Osteoblast (primary cell): ENCODE results near the gene GRAMD4. TPM values are rescaled to one million over a fixed set of nuclear protein-coding genes. Genes with fewer than 3 reads are reported as not detected.

ENCODE experiments used
- DNase-seq: peaks from one replicate; pipeline ENCODE4 v3.0.0; 2011; ENCODE audit warnings: low spot score, mixed read lengths; ENCODE audit not compliant: insufficient read length; ENCODE audit errors: missing footprints
- H2AFZ ChIP-seq: 2 replicates; pipeline ENCODE4 v1.6.0; 2011; ENCODE audit warnings: mild to moderate bottlenecking, low read length
- H3K27ac ChIP-seq: 2 replicates; pipeline ENCODE4 v1.5.1; 2011; ENCODE audit warnings: mild to moderate bottlenecking, low read depth, low read length, moderate library complexity
- H3K27me3 ChIP-seq: 2 replicates; pipeline ENCODE4 v1.6.0; 2012; ENCODE audit warnings: mild to moderate bottlenecking, control low read depth, inconsistent platforms, low read length, moderate library complexity; ENCODE audit not compliant: insufficient read depth
- H3K36me3 ChIP-seq: 2 replicates; pipeline ENCODE4 v1.5.1; 2011; ENCODE audit warnings: mild to moderate bottlenecking, low read length, control low read depth, moderate library complexity; ENCODE audit not compliant: insufficient read depth
- H3K4me1 ChIP-seq: 2 replicates; pipeline ENCODE4 v1.5.1; 2011; ENCODE audit warnings: mild to moderate bottlenecking, low read length, control low read depth, moderate library complexity; ENCODE audit not compliant: insufficient read depth
- H3K4me2 ChIP-seq: 2 replicates; pipeline ENCODE4 v1.6.0; 2011; ENCODE audit warnings: mild to moderate bottlenecking, low read length; ENCODE audit not compliant: insufficient read depth
- H3K4me3 ChIP-seq: fragments of 200-600 bp; sonication (generic); 3 replicates; pipeline ENCODE4 v1.5.1; 2012; ENCODE audit warnings: mild to moderate bottlenecking, low read length, inconsistent platforms; ENCODE audit not compliant: insufficient read depth
- H3K79me2 ChIP-seq: 2 replicates; pipeline ENCODE4 v1.6.0; 2012; ENCODE audit warnings: mild to moderate bottlenecking, low read length, control low read depth, inconsistent platforms; ENCODE audit not compliant: insufficient read depth
- H3K9me3 ChIP-seq: 2 replicates; pipeline ENCODE4 v1.5.1; 2011; ENCODE audit warnings: low read depth, low read length, control low read depth
- H4K20me1 ChIP-seq: 2 replicates; pipeline ENCODE4 v1.6.0; 2012; ENCODE audit warnings: mild to moderate bottlenecking, low read length, control low read depth; ENCODE audit not compliant: insufficient read depth
- total RNA-seq: library from RNA; depleted of rRNA; stranded (reverse); fragments of >200 nt; gene quantifications from 2 replicates; pipeline ENCODE4 v1.2.3, GENCODE V29; 2012
- TF ChIP-seq, protein P1 (sequence below): IDR thresholded peaks from 2 replicates; pipeline ENCODE4 v1.5.1; 2011; ENCODE audit warnings: mild to moderate bottlenecking, low read depth, low read length, moderate library complexity; ENCODE audit errors: extremely low read depth

GRAMD4 gene
- total RNA-seq, 1 donor: 17.0 TPM

DNA sequence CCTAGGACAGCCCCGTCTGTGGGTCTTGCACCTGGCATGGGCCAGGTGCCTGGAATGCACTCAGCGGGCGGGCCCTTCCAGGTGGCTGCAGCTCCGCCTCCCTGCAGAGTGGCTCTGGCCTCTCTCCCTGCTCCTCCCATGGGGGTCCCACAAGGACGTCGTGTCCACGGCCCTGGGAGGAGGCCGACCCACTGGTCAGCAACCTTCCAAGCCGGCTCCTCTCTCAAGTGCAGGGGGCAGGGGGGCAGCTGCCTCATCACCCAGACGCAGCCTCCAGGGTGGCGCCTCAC, 76.0 kb downstream of the GRAMD4 start:
- no peak overlapping the region for H3K27ac ChIP-seq
- H4K20me1 ChIP-seq: no peaks in the 10 kb centered on the region
- no peaks in the 10 kb centered on the region for H3K4me1 ChIP-seq
- DNase-seq: no peak
- no peaks in the 10 kb centered on the region for H3K27me3 ChIP-seq
- H3K79me2 ChIP-seq: no peaks in the 10 kb centered on the region
- H3K36me3 ChIP-seq: peaks cover 49% of the 10 kb centered on the region
- H2AFZ ChIP-seq: no peak overlapping the region
- no peak overlapping the region for H3K4me3 ChIP-seq
- TF ChIP-seq, protein P1, sequence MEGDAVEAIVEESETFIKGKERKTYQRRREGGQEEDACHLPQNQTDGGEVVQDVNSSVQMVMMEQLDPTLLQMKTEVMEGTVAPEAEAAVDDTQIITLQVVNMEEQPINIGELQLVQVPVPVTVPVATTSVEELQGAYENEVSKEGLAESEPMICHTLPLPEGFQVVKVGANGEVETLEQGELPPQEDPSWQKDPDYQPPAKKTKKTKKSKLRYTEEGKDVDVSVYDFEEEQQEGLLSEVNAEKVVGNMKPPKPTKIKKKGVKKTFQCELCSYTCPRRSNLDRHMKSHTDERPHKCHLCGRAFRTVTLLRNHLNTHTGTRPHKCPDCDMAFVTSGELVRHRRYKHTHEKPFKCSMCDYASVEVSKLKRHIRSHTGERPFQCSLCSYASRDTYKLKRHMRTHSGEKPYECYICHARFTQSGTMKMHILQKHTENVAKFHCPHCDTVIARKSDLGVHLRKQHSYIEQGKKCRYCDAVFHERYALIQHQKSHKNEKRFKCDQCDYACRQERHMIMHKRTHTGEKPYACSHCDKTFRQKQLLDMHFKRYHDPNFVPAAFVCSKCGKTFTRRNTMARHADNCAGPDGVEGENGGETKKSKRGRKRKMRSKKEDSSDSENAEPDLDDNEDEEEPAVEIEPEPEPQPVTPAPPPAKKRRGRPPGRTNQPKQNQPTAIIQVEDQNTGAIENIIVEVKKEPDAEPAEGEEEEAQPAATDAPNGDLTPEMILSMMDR: no peak
- H3K9me3 ChIP-seq: no peaks in the 10 kb centered on the region
- H3K4me2 ChIP-seq: no peak overlapping the region

DNA sequence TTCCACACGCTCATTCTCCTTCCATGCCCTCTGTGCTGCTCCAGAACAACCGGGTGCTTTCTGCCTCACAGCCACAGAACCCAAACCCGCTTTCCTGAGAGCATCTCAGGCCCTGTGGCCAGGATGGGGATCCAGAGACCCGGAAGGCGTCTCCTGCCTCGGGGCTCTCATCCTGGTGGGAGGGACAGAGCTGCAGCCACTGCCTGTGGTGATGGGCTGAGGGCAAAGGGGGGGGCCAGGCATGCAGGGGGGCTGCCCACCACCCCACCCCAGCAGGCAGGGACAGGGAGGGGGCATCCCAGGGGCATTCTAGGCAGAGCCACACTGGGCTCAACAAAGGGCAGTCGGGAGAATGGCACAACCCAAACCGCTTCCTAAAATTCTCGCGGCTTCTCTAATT, 76.4 kb downstream of the GRAMD4 start:
- no peak overlapping the region for H3K4me2 ChIP-seq
- peaks cover 49% of the 10 kb centered on the region for H3K36me3 ChIP-seq
- peak; percentile 84 for DNase-seq
- no peak overlapping the region for H2AFZ ChIP-seq
- H3K4me1 ChIP-seq: no peaks in the 10 kb centered on the region
- no peaks in the 10 kb centered on the region for H3K79me2 ChIP-seq
- no peak overlapping the region for H3K27ac ChIP-seq
- H3K4me3 ChIP-seq: no peak overlapping the region
- no peaks in the 10 kb centered on the region for H3K9me3 ChIP-seq
- no peaks in the 10 kb centered on the region for H3K27me3 ChIP-seq
- TF ChIP-seq, protein P1: no peak
- no peaks in the 10 kb centered on the region for H4K20me1 ChIP-seq

DNA sequence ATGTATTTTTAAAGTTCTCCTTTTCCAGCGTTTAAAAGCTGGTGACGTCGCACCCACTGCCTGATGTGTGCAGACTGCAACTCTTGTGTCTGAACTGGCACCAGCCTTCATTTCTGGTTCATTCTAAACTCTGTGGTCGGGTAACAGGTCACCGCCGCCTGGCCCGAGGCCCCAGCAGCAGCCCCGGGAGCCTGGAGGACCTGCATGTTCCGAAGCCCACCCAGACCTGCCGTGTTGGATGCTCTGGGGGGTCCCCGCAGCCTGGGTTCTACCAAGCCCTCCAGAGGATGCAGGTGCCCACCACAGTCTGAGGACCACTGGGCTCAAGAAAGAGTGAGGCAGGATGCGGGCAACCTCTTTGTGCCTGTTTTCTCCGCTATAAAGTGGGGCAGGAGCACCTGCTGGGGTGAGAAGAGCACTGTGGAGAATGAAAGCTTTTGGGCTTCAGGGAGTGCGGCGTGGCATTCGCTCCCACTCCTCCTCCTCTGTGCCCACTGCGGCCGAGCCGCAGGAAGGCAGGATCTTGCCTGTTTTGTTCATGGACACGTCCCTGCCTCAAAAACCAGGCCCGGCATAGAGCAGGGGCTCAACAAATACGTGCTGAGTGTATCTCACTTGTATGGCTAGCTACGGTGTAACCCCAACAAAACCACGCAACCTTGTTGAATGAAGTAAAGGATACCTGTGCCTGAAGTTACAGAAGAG, 77.8 kb downstream of the GRAMD4 start:
- Histone ChIP-seq H3K4me2 (no peak overlapping the region), H4K20me1 (no peaks in the 10 kb centered on the region), H3K79me2 (no peaks in the 10 kb centered on the region), H3K27ac (no peak overlapping the region), H3K4me3 (no peak overlapping the region), H2AFZ (no peak overlapping the region), H3K4me1 (no peaks in the 10 kb centered on the region), H3K27me3 (no peaks in the 10 kb centered on the region), H3K9me3 (no peaks in the 10 kb centered on the region), H3K36me3 (peaks cover 53% of the 10 kb centered on the region)
- TF ChIP-seq, protein P1: no peak
- DNase-seq: peak; percentile 62

DNA sequence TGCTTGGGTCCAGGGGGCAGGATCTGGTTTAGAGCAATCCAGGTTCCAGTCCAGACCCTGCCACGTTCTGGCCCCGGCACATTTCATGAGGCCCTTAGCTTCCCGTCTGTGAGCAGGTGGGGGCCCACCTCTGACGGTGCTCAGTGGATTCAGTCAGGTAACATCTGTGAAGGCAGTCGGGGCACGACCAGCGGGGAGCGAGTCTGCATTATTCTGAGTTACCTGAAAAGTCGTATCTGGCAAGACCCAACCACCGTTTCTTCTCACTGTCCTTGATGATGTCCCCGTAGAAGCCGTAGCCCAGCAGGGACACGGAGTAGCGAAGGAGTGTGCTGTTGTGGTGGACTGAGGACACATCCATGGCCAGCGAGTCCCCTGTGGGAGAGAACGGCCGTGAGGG, 78.9 kb downstream of the GRAMD4 start:
- Histone ChIP-seq H2AFZ (no peak overlapping the region), H3K4me1 (no peaks in the 10 kb centered on the region), H3K36me3 (peaks cover 47% of the 10 kb centered on the region), H4K20me1 (no peaks in the 10 kb centered on the region), H3K79me2 (no peaks in the 10 kb centered on the region), H3K4me2 (no peak overlapping the region), H3K27me3 (no peaks in the 10 kb centered on the region), H3K27ac (no peak overlapping the region), H3K4me3 (no peak overlapping the region), H3K9me3 (no peaks in the 10 kb centered on the region)
- DNase-seq: peak; percentile 41
- TF ChIP-seq, protein P1: no peak
